Mesothelial cell of epicardium (in vitro differentiated cells): ENCODE measurements around the gene CRLF1. TPM values are rescaled to one million over a fixed set of nuclear protein-coding genes. Genes with fewer than 3 reads are reported as not detected.
A peak's percentile ranks its signal among the peaks of the same experiment; 100 is the strongest.

ENCODE experiments used
- DNase-seq, 2 experiments: peaks; one replicate each; pipeline ENCODE4 v3.0.0; 2021; ENCODE audit warnings: low spot score in 2 of 2; ENCODE audit not compliant: unreplicated experiment in 2 of 2
- H3K27ac Mint-ChIP-seq: 2 replicates; pipeline ENCODE4 v1.8.0; 2021; ENCODE audit warnings: mixed read lengths
- H3K27me3 Mint-ChIP-seq: 2 replicates; pipeline ENCODE4 v1.8.0; 2021; ENCODE audit warnings: low read depth, mixed read lengths
- H3K36me3 Mint-ChIP-seq: 2 replicates; pipeline ENCODE4 v1.8.0; 2021; ENCODE audit warnings: mixed read lengths
- H3K4me1 Mint-ChIP-seq: 2 replicates; pipeline ENCODE4 v1.8.0; 2021; ENCODE audit warnings: mixed read lengths
- H3K4me3 Mint-ChIP-seq: 2 replicates; pipeline ENCODE4 v1.8.0; 2021; ENCODE audit warnings: mild to moderate bottlenecking, moderate library complexity, mixed read lengths
- H3K9me3 Mint-ChIP-seq: 2 replicates; pipeline ENCODE4 v1.8.0; 2021; ENCODE audit warnings: mixed read lengths
- CTCF ChIP-seq: fragments of 200-600 bp; sonication (generic); IDR thresholded peaks from one replicate; pipeline ENCODE4 v1.5.0; 2021; ENCODE audit warnings: antibody characterized with exemption; ENCODE audit not compliant: unreplicated experiment
- total RNA-seq: library from RNA; stranded (reverse); gene quantifications from 3 replicates; pipeline ENCODE4 v1.2.1, GENCODE V29; 2021

Gene CRLF1
- total RNA-seq, 1 donor from 2014 or later = 1.0 TPM

- no peak for TF ChIP-seq CTCF
- peaks cover 13% of the 10 kb centered on the region for H3K4me1 Mint-ChIP-seq
Observed at GRCh38 chr19:18637673-18638630, 31.4 kb upstream of the CRLF1 start.

GRCh38 chr19:18636969-18637629 lies 30.5 kb upstream of the CRLF1 start, which contains the start of gene KLHL26:
TSS of gene KLHL26 (plus strand) at chr19:18637028. CDS start at chr19:18637055, 27 bp downstream.
- peaks cover 10% of the 10 kb centered on the region for H3K27me3 Mint-ChIP-seq
- peak within 1 kb of the TSS; percentile 85 for H3K27ac Mint-ChIP-seq
- peak within 1 kb of the TSS; percentile 82 for H3K4me3 Mint-ChIP-seq
- no peaks in the 10 kb centered on the region for H3K36me3 Mint-ChIP-seq
- no peak for TF ChIP-seq CTCF
- H3K4me1 Mint-ChIP-seq = peaks cover 13% of the 10 kb centered on the region
- DNase-seq = no peak
- H3K9me3 Mint-ChIP-seq = no peaks in the 10 kb centered on the region

More at GRCh38 chr19:18637673-18638630, 31.4 kb upstream of the CRLF1 start:
- no peak for DNase-seq
- Mint-ChIP-seq H3K27ac (peak overlapping the region; percentile 43), H3K9me3 (no peaks in the 10 kb centered on the region), H3K4me3 (peak overlapping the region; percentile 82), H3K36me3 (no peaks in the 10 kb centered on the region), H3K27me3 (peaks cover 10% of the 10 kb centered on the region)

- Mint-ChIP-seq H3K4me3 (peak overlapping the region; percentile 82), H3K9me3 (no peaks in the 10 kb centered on the region), H3K27ac (peak overlapping the region; percentile 85), H3K4me1 (peaks cover 13% of the 10 kb centered on the region), H3K27me3 (peaks cover 10% of the 10 kb centered on the region), H3K36me3 (no peaks in the 10 kb centered on the region)
- DNase-seq = peak; percentile 99 to 100
- no peak for TF ChIP-seq CTCF
Observed at GRCh38 chr19:18636183-18636968, 29.8 kb upstream of the CRLF1 start.

- H3K9me3 Mint-ChIP-seq = no peaks in the 10 kb centered on the region
- H3K36me3 Mint-ChIP-seq = no peaks in the 10 kb centered on the region
- peak overlapping the region; percentile 56 for H3K27ac Mint-ChIP-seq
- no peak for TF ChIP-seq CTCF
- no peak for DNase-seq
- H3K4me1 Mint-ChIP-seq = peaks cover 13% of the 10 kb centered on the region
- H3K4me3 Mint-ChIP-seq = peak overlapping the region; percentile 82
- peaks cover 10% of the 10 kb centered on the region for H3K27me3 Mint-ChIP-seq
Observed at GRCh38 chr19:18635831-18636182, 29.2 kb upstream of the CRLF1 start.

- H3K27ac Mint-ChIP-seq = no peak overlapping the region
- H3K4me3 Mint-ChIP-seq = no peak overlapping the region
- peaks cover 13% of the 10 kb centered on the region for H3K4me1 Mint-ChIP-seq
- no peak for TF ChIP-seq CTCF
- no peak for DNase-seq
- peaks cover 15% of the 10 kb centered on the region for H3K27me3 Mint-ChIP-seq
- H3K9me3 Mint-ChIP-seq = no peaks in the 10 kb centered on the region
- H3K36me3 Mint-ChIP-seq = no peaks in the 10 kb centered on the region
Observed at GRCh38 chr19:18634612-18635297, 28.2 kb upstream of the CRLF1 start.
